ENCODE data around the gene AGBL4.

AGBL4 gene

GRCh38 chr1:49465486-49466185 lies 558.1 kb downstream of the AGBL4 start:
- no peak overlapping the region for H3K4me3 ChIP-seq (ENCODE audit: low read depth, low read length)
- no peak for DNase-seq (ENCODE audit: low read depth)
- no peak for TF ChIP-seq CTCF (IDR thresholded peaks at IDR 0.05; ENCODE audit: low read depth, low read length, missing control alignments)

- TF ChIP-seq CTCF (IDR thresholded peaks at IDR 0.05; ENCODE audit: low read depth, low read length, missing control alignments), result no peak
- no peak overlapping the region for H3K4me3 ChIP-seq (ENCODE audit: low read depth, low read length)
- no peak for DNase-seq (ENCODE audit: low read depth)
Measured at GRCh38 chr1:49448200-49448599, 575.6 kb downstream of the AGBL4 start.

- TF ChIP-seq CTCF (IDR thresholded peaks at IDR 0.05; ENCODE audit: low read depth, low read length, missing control alignments), result no peak
- H3K4me3 ChIP-seq (ENCODE audit: low read depth, low read length), result no peak overlapping the region
- DNase-seq (ENCODE audit: low read depth), result no peak
Measured at GRCh38 chr1:49436865-49437264, 586.9 kb downstream of the AGBL4 start.

- TF ChIP-seq CTCF (IDR thresholded peaks at IDR 0.05; ENCODE audit: low read depth, low read length, missing control alignments), result no peak
- no peak for DNase-seq (ENCODE audit: low read depth)
- H3K4me3 ChIP-seq (ENCODE audit: low read depth, low read length), result no peak overlapping the region
Measured at GRCh38 chr1:49435291-49435690, 588.5 kb downstream of the AGBL4 start.

GRCh38 chr1:49424782-49425181 lies 599.0 kb downstream of the AGBL4 start:
- no peak for TF ChIP-seq CTCF (IDR thresholded peaks at IDR 0.05; ENCODE audit: low read depth, low read length, missing control alignments)
- no peak for DNase-seq (ENCODE audit: low read depth)
- no peak overlapping the region for H3K4me3 ChIP-seq (ENCODE audit: low read depth, low read length)

GRCh38 chr1:49416758-49417157 lies 607.0 kb downstream of the AGBL4 start:
- no peak overlapping the region for H3K4me3 ChIP-seq (ENCODE audit: low read depth, low read length)
- DNase-seq (ENCODE audit: low read depth), result no peak

More at GRCh38 chr1:49416758-49417157, 607.0 kb downstream of the AGBL4 start:
- TF ChIP-seq CTCF (IDR thresholded peaks at IDR 0.05; ENCODE audit: low read depth, low read length, missing control alignments), result no peak
